A204.1 (cell line): Measurements from ENCODE around the gene PXDN.
"Not testable (repeated sequence)": the region's sequence is repeated elsewhere in the genome, so short reads cannot be mapped to it uniquely, and the experiment has no call there.

ENCODE experiments used
- FAIRE-seq: peaks from 2 replicates; lab custom pipeline; 2012; peaks lifted over from hg19 to GRCh38; lab: Jason Lieb, UNC

PXDN gene

GRCh38 chr2:1739961-1740715, 4.2 kb downstream of the PXDN start:
- no peak for FAIRE-seq

GRCh38 chr2:1739322-1739957, 4.9 kb downstream of the PXDN start:
- FAIRE-seq = no peak

GRCh38 chr2:1738646-1739302, 5.5 kb downstream of the PXDN start:
- FAIRE-seq = no peak

- no peak for FAIRE-seq
These were observed 6.2 kb downstream of the PXDN start for GRCh38 chr2:1738163-1738562.

- FAIRE-seq = no peak
These were observed 7.3 kb downstream of the PXDN start for GRCh38 chr2:1736997-1737480.

GRCh38 chr2:1736045-1736444, 8.3 kb downstream of the PXDN start:
- FAIRE-seq = no peak

GRCh38 chr2:1733298-1733697, 11.0 kb downstream of the PXDN start:
- not testable (repeated sequence) for FAIRE-seq

GRCh38 chr2:1731963-1732768, 12.1 kb downstream of the PXDN start:
- FAIRE-seq = no peak

GRCh38 chr2:1731447-1731962, 12.8 kb downstream of the PXDN start:
- FAIRE-seq = no peak

GRCh38 chr2:1730015-1730927, 14.0 kb downstream of the PXDN start:
- FAIRE-seq = no peak

GRCh38 chr2:1729242-1729641, 15.1 kb downstream of the PXDN start:
- FAIRE-seq = no peak

- FAIRE-seq = no peak
These were observed 15.5 kb downstream of the PXDN start for GRCh38 chr2:1728821-1729220.

GRCh38 chr2:1727796-1728474, 16.4 kb downstream of the PXDN start:
- FAIRE-seq = no peak

- no peak for FAIRE-seq
These were observed 17.1 kb downstream of the PXDN start for GRCh38 chr2:1727101-1727771.

GRCh38 chr2:1726558-1726957, 17.8 kb downstream of the PXDN start:
- no peak for FAIRE-seq

GRCh38 chr2:1724351-1724750, 20.0 kb downstream of the PXDN start:
- FAIRE-seq = not testable (repeated sequence)

- no peak for FAIRE-seq
These were observed 20.8 kb downstream of the PXDN start for GRCh38 chr2:1723397-1724042.

GRCh38 chr2:1722692-1723091, 21.6 kb downstream of the PXDN start:
- FAIRE-seq = no peak
